GM21526 (cell line): ENCODE measurements around the gene GLTP.

Experiments
- ATAC-seq: cut with Tn5 transposase; IDR thresholded peaks from one replicate; pipeline ENCODE4 v1.9.1; 2021; ENCODE audit warnings: moderate library complexity; ENCODE audit not compliant: unreplicated experiment, low FRiP score

The GLTP gene

GRCh38 chr12:109807954-109808643 lies 72.2 kb downstream of the GLTP start:
- ATAC-seq: no peak

GRCh38 chr12:109804820-109805761 lies 75.2 kb downstream of the GLTP start:
- no peak for ATAC-seq

- no peak for ATAC-seq
Observed at GRCh38 chr12:109803678-109804077, 76.7 kb downstream of the GLTP start.

- no peak for ATAC-seq
Observed at GRCh38 chr12:109802828-109803227, 77.5 kb downstream of the GLTP start.
